Activated T-cell treated with anti-CD3 and anti-CD28 coated beads for 48 hours (primary cell): ENCODE data around the gene IFNA4.
"Not testable (repeated sequence)": the region's sequence is repeated elsewhere in the genome, so short reads cannot be mapped to it uniquely, and the experiment has no call there.

Experiments
- DNase-seq: peaks from one replicate; pipeline ENCODE4 v3.0.0-alpha.2; 2020; ENCODE audit warnings: low read depth

IFNA4 gene

DNA sequence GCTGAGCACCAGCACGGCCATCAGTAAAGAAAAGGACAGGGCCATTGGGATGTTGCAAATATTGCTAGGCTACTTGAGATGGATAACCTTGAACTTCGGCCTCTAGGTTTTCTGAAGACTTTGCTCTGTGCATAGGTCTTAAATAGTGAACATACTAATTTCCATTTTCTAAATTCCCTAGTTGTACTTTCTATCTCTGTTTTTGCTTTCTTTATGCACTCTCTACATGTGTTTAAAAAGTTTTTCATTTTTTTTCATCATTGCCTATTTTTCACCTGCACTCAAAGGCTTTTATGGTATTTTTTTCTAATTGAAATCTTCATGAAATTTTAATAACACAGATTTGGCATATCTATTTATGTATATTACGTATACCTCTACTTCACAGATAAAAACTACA lies at the start of gene IFNA4:
Gene IFNA4, minus strand, starts transcription at position 101 of the 400 bp plus-strand sequence. Its CDS starts 56 bp downstream, at position 45.
- not testable (repeated sequence) for DNase-seq

DNA sequence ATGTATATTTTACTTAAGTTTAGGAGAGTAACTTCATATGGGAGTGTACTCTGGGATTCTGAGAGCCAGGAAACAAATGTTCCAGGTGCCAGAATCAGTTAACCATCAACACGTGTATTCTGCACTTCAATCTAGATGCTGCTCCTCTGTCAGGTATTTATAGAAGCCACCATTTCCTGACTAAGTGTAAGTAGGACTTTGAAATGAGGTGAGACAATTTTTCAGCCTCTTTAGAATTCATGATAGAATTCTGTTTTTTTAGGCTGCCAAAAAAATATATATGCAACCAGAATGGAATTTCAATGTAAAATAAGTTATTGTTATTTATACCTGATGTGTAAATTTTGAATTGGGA lies 49.0 kb upstream of the IFNA4 start:
- DNase-seq: not testable (repeated sequence)

DNA sequence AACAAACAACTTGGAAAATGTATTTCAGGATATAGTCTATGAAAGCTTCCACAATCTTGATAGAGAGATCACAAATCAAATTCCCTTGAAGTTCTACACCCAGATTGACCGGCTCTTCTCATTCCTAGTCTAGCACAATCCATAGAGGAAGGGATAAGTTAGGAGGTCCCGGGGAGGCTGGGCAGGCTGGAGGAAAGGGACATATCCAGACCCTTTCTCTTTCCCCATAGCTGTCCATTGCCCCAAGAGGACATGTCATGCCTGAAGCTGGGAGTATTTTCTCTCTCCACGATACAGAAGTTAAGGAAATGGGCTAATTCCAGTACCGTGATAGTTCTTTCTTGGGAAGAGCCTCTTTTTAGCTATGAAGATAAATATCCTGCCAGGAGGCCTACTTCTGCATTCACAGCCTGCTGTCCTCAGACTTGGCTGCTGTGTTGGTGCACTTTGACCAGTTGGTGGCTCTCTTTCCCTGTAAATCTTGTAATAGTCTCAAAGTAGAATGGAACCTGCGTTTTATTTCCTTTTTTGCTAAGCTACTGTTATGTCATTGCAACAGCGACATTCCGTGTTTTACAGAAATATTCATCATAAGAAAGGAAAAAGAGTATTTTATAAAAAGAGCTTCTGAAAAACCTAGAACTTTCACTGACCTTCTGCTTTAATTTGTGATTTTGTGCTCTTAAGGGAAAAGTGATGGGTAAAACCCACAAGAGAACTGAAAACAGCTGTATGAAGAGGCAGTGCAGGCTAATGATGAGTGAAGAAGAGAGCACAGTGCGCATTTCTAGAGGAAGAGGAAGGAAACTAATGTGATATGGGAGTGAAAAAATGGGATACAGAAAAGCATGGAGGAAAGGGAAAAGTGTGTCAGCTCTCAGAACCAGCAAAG lies 48.3 kb upstream of the IFNA4 start:
- not testable (repeated sequence) for DNase-seq

DNA sequence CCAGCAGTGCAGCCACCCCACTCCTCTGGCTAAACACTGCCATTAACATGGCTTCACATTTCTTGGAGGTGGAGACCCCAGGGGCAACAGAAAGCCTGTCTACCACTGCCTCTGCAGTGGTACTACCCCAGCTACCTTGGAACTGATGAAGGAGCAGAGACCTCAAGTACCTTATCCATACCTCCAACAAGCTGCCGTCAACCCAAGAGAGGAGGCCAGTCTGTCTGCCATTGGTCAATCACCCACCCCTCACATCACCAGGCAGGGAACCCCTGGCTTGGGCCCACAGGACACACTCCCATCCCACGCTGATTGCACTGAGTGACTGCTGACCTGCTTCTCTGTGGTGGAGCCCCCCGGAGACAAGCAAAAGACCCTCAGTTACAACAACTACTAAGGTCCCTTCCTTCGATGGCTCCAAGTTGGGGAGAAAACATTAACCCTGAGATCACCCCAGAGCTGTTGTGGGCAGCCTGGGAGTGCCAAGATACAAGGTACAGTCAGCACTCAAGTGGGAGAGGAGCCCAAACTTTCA lies 46.8 kb upstream of the IFNA4 start:
- DNase-seq: no peak

DNA sequence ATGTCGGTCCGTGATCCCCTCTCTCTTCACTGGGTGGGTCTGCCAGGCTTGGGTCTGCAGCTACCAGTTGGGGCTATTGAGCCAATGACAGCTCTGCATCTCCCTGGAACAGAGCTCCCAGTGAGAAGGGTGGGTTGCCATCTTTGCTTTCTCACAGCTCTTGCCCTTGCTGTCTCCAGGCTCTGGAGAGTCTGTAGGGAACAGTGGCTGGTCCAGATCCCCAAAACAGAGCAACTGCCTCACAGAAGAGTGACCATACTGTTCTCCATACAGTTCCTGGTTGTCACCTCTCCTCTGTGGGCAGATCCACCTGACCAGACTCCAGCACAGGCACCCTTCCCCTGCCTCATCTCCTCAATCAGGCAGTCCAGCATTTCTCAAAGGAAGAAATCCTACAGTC lies 45.9 kb upstream of the IFNA4 start:
- DNase-seq: no peak

DNA sequence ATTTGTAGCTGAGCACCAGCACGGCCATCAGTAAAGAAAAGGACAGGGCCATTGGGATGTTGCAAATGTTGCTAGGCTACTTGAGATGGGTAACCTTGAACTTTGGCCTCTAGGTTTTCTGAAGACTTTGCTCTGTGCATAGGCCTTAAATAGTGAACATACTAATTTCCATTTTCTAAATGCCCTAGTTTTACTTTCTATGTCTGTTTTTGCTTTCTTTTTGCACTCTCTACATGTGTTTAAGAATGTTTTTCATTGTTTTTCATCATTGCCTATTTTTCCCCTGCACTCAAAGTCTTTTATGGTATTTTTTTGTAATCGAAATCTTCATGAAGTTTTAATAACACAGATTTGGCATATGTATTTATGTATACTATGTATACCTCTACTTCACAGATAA lies 40.7 kb upstream of the IFNA4 start, which contains the start of gene IFNA17:
Gene IFNA17, minus strand, starts transcription at position 101 of the 400 bp plus-strand sequence. Its CDS starts 49 bp downstream, at position 52.
- no peak for DNase-seq

DNA sequence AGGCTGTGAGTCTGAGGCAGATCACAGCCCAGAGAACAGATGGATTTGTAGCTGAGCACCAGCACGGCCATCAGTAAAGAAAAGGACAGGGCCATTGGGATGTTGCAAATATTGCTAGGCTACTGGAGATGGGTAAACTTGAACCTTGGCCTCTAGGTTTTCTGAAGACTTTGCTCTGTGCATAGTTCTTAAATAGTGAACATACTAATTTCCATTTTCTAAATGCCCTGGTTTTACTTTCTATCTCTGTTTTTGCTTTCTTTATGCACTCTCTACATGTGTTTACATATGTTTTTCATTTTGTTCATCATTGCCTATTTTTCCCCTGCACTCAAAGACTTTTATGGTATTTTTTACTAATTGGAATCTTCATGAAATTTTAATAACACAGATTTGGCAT lies 29.8 kb upstream of the IFNA4 start, which contains the start of gene IFNA16:
Gene IFNA16, minus strand, starts transcription at position 101 of the 400 bp plus-strand sequence. Its CDS starts 6 bp downstream, at position 95.
- DNase-seq: not testable (repeated sequence)

DNA sequence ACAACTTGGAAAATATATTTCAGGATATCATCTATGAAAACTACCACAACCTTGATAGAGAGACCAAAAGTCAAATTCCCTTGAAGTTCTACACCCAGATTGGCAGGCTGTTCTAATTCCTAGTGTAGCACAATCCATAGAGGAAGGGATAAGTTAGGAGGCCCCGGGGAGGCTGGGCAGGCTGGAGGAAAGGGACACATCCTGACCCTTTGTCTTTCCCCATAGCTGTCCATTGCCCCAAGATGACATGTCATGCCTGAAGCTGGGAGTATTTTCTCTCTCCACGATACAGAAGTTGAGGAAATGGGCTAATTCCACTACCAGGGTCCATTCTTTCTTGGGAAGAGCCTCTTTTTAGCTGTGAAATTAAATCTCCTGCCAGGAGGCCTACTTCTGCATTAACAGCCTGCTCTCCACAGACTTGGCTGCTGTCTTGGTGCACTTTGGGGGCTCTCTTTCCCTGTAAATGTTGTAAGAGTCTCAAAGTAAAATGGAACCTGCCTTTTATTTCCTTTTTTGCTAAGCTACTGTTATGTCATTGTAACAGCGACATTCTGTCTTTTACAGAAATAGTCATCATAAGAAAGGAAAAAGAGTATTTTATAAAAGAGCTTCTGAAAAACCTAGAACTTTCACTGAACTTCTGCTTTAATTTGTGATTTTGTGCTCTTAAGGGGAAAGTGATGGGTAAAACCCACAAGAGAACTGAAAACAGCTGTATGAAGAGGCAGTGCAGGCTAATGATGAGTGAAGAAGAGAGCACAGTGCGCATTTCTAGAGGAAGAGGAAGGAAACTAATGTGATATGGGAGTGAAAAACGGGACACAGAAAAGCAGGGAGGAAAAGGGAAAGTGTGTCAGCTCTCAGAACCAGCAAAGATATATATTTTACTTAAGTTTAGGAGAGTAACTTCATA lies 26.3 kb upstream of the IFNA4 start:
- not testable (repeated sequence) for DNase-seq

DNA sequence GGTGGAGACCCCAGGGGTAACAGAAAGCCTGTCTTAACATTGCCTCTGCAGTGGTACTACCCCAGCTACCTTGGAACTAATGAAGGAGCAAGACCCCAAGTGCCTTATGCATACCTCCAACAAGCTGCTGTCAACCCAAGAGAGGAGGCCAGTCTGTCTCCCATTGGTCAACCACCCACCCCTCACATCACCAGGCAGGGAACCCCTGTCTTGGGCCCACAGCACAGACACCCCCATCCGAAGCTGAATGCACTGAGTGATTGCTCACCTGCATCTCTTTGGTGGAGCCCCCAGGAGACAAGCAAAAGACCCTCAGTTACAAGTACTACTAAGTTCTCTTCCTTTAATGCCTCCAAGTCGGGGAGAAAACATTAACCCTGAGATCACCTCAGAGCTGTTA lies 24.8 kb upstream of the IFNA4 start:
- DNase-seq: not testable (repeated sequence)

DNA sequence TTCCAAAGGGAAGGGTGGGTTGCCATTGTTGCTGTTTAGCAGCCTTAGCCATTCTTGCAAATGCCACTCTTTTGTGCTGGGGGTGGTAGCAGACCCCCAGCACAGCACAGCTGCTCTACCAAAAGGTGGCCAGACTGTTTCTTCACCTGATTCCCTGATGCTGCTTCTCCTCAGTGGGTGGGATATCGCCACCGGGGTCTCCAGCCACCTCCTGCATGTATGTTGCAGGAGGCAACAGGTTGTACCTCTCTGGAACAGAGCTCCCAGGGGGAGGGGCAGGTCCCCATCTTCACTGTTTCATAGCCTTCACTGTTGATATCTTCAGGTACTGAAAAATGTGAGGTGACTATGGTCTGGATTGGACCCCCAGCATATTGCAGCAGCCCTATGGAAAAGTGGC lies 23.4 kb upstream of the IFNA4 start:
- not testable (repeated sequence) for DNase-seq

DNA sequence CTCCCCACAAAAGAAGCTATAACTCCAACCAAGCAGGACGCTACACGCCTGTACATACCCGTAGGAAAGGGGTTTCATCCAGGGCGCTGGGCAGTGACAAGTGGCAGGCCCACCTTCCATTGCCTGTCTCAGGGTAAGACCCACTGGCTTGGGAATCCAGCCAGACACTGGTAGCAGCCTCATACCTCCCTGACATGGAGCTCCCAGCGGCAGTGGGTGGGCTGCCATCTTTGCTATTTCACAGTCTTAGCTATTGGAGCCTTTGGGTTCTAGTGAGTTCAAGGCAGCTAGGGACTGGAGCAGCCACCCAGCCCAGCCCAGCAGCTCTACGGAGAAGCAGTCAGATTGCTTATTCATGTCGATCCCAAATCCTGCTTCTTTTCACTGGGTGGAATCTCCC lies 22.9 kb upstream of the IFNA4 start:
- DNase-seq: no peak

DNA sequence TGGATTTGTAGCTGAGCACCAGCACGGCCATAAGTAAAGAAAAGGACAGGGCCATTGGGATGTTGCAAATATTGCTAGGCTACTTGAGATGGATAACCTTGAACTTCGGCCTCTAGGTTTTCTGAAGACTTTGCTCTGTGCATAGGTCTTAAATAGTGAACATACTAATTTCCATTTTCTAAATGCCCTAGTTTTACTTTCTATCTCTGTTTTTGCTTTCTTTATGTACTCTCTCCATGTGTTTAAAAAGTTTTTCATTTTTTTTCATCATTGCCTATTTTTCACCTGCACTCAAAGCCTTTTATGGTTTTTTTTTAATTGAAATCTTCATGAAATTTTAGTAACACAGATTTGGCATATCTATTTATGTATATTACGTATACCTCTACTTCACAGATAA lies 19.7 kb upstream of the IFNA4 start, which contains the start of gene IFNA10:
Gene IFNA10, minus strand, starts transcription at position 101 of the 400 bp plus-strand sequence. Its CDS starts 46 bp downstream, at position 55.
- not testable (repeated sequence) for DNase-seq

DNA sequence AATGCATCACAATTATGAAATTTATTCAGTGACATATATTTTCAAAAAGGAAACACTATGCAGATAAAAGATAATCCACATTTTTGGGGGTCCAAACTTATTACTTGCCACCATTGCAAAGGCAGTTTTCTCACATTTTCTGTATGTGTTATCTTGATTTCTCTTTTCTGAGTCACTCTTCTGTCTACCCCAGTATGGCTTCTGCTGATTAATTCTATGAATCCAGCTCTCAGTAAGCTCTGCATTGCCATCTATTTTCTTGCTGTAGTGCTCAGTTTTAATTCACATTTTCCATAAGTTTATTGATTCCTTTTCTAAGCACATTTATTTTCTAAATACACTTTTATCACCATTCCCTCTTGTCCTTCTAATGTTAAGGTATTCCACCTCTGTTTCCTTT lies 17.8 kb upstream of the IFNA4 start:
- no peak for DNase-seq

DNA sequence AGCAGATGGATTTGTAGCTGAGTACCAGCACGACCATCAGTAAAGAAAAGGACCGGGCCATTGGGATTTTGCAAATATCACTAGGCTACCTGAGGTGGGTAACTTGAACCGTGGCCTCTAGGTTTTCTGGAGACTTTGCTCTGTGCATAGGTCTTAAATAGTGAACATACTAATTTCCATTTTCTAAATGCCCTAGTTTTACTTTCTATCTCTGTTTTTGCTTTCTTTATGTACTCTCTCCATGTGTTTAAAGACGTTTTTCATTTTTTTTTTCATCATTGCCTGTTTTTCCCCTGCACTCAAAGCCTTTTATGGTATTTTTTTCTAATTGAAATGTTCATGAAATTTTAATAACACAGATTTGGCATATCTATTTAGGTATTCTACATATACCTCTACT lies 14.7 kb upstream of the IFNA4 start, which contains the start of gene IFNA7:
Gene IFNA7, minus strand, starts transcription at position 101 of the 400 bp plus-strand sequence. Its CDS starts 40 bp downstream, at position 61.
- not testable (repeated sequence) for DNase-seq

DNA sequence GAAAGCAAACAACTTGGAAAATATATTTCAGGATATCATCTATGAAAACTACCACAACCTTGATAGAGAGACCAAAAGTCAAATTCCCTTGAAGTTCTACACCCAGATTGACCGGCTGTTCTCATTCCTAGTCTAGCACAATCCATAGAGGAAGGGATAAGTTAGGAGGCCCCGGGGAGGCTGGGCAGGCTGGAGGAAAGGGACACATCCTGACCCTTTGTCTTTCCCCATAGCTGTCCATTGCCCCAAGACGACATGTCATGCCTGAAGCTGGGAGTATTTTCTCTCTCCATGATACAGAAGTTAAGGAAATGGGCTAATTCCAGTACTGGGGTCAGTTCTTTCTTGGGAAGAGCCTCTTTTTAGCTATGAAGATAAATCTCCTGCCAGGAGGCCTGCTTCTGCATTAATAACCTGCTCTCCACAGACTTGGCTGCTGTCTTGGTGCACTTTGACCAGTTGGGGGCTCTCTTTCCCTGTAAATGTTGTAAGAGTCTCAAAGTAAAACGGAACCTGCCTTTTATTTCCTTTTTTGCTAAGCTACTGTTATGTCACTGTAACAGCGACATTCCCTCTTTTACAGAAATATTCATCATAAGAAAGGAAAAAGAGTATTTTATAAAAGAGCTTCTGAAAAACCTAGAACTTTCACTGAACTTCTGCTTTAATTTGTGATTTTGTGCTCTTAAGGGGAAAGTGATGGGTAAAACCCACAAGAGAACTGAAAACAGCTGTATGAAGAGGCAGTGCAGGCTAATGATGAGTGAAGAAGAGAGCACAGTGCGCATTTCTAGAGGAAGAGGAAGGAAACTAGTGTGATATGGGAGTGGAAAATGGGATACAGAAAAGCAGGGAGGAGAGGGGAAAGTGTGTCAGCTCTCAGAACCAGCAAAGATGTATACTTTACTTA lies 7.7 kb upstream of the IFNA4 start:
- peak; percentile 13 for DNase-seq

DNA sequence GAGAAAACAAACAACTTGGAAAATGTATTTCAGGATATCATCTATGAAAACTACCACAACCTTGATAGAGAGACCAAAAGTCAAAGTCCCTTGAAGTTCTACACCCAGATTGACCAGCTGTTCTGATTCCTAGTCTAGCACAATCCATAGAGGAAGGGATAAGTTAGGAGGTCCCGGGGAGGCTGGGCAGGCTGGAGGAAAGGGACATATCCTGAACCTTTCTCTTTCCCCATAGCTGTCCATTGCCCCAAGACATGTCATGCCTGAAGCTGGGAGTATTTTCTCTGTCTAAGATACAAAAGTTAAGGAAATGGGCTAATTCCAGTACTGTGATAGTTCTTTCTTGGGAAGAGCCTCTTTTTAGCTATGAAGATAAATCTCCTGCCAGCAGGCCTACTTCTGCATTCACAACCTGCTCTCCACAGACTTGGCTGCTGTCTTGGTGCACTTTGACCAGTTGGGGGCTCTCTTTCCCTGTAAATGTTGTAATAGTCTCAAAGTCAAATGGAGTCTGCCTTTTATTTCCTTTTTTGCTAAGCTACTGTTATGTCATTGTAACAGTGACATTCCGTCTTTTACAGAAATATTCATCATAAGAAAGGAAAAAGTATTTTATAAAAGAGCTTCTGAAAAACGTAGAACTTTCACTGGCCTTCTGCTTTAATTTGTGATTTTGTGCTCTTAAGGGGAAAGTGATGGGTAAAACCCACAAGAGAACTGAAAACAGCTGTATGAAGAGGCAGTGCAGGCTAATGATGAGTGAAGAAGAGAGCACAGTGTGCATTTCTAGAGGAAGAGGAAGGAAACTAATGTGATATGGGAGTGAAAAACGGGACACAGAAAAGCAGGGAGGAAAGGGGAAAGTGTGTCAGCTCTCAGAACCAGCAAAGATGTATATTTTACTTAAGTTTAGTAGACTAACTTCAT lies 4.3 kb downstream of the IFNA4 start:
- not testable (repeated sequence) for DNase-seq

DNA sequence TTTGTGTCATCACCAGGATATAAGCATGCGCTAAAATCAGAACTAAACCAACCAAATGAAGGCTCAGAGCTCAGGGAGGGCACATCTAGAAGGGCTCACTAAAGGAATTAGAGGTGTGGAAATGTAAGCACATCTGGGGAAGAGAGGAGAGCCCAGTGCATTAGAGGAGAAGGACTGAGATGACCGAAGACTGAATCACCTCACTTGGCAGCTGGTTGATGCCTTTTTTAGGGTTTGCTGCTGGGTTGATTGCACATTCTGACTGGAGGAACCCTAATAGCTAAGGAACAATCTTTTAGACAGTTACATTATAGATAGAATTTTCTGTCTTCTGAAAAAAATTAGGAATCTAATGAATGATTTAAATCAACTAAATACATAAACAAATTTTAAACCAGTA lies 12.7 kb downstream of the IFNA4 start:
- DNase-seq: no peak

DNA sequence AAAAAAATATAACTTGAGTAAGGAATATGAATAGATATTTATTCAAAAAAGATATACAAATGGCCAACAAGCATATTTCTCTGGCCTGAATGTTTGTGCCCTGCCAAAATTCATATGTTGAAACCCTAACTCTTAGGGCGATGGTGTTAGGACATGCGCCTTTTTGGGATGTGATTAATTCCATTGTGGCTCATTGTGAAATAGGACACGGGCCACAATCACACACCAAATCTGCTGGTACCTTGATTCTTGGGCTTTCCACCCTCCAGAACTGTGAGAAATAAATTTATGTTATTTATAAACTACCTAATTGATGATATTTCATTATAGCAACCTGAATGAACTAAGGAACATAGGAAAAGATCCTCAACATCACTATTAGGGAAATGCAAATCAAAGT lies 15.2 kb downstream of the IFNA4 start:
- DNase-seq: no peak

DNA sequence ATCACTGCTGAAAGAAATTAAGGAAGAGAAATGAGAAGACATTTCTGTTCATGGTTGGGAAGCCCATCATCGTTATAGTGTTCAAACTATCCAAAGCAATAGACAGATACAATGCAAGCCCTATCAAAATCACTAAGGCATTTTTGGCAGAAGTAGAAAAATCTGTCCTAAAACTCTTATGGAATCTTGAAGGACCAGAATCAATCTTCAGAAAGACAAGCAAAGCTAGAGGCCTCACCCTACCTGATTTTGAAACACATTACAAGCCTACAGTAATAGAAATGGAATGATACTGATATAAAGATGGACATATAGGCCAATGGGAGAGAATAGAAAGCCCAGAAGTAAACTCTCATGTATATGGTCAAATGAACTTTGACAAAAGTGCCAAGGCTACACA lies 16.0 kb downstream of the IFNA4 start:
- DNase-seq: no peak

DNA sequence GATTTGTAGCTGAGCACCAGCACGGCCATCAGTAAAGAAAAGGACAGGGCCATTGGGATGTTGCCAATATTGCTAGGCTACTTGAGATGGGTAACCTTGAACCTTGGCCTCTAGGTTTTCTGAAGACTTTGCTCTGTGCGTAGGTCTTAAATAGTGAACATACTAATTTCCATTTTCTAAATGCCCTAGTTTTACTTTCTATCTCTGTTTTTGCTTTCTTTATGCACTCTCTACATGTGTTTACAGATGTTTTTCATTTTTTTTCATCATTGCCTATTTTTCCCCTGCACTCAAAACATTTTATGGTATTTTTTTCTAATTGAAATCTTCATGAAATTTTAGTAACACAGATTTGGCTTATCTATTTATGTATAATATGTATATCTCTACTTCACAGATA lies 20.8 kb downstream of the IFNA4 start, which contains the start of gene IFNA21:
Gene IFNA21, minus strand, starts transcription at position 101 of the 400 bp plus-strand sequence. Its CDS starts 48 bp downstream, at position 53.
- DNase-seq: not testable (repeated sequence)
